Testis (tissue), 3 donors: ENCODE data around the gene DMPK. TPM values are rescaled to one million over a fixed set of nuclear protein-coding genes. Genes with fewer than 3 reads are reported as not detected.
A peak's percentile ranks its signal among the peaks of the same experiment; 100 is the strongest.

Experiments used
- DNase-seq: peaks from one replicate; pipeline ENCODE4 v3.0.0-alpha.2; 2019
- H3K27ac ChIP-seq, 2 donors: fragments of 200-600 bp; sonication (generic); one replicate each; pipeline ENCODE4 v1.5.1; 2019
- H3K27me3 ChIP-seq: fragments of 200-600 bp; sonication (generic); one replicate; pipeline ENCODE4 v1.5.1; 2019
- H3K36me3 ChIP-seq: fragments of 200-600 bp; sonication (generic); one replicate; pipeline ENCODE4 v1.5.1; 2017; ENCODE audit warnings: low read depth; ENCODE audit errors: missing control alignments
- H3K4me1 ChIP-seq: fragments of 200-600 bp; sonication (generic); one replicate; pipeline ENCODE4 v1.5.1; 2019
- H3K4me3 ChIP-seq, 2 donors: fragments of 200-600 bp; sonication (generic); one replicate each; pipeline ENCODE4 v1.5.1; 2017 to 2019
- H3K9me3 ChIP-seq: fragments of 200-600 bp; sonication (generic); one replicate; pipeline ENCODE4 v1.5.1; 2017
- POLR2A ChIP-seq: fragments of 450-650 bp; IDR thresholded peaks from one replicate; pipeline ENCODE4 v1.6.1; 2017; ENCODE audit warnings: antibody characterized with exemption, mild to moderate bottlenecking, moderate library complexity
- WGBS, 2 donors: methylation state at CpG; one replicate each; pipeline ENCODE4 v1.1.5; 2018; 5-methylcytosine and 5-hydroxymethylcytosine counted together
- intact Hi-C: fragments of 100-400 bp; cut with DNase I; formaldehyde crosslinking; loops from one replicate; pipeline ENCODE4 v1.15.1; 2023; ENCODE audit warnings: low total_unique reads
- polyA plus RNA-seq: library from polyadenylated mRNA; stranded (reverse); fragments of 350-450 nt; fragmentation: Illumina TruSeq; extraction: RNeasy Lipid Tissue Mini Kit (QIAGEN cat#74804); gene quantifications from one replicate; pipeline ENCODE4 v1.2.3, GENCODE V29; 2014; ENCODE audit warnings: low read depth, low replicate concordance; ENCODE audit not compliant: insufficient read depth
- total RNA-seq, 2 donors: library from RNA; depleted of rRNA; stranded (reverse); fragments of >200 nt; gene quantifications; one replicate each; pipeline ENCODE4 v1.2.3, GENCODE V29; 2016
- TF ChIP-seq, protein P1 (sequence below), 3 experiments: fragments of 450-650 bp in 2 of 3; fragments of 200-600 bp in 1 of 3; sonication (generic) in 1 of 3; IDR thresholded peaks; one replicate each; pipeline ENCODE4 v1.5.1; 2016 to 2019; ENCODE audit warnings: antibody characterized with exemption in 3 of 3, mild to moderate bottlenecking in 2 of 3, moderate library complexity in 1 of 3

The DMPK gene
- total and polyA plus RNA-seq, 3 donors from 2014 or later = 42.6 to 68.8 (median 66.2) TPM

DNA sequence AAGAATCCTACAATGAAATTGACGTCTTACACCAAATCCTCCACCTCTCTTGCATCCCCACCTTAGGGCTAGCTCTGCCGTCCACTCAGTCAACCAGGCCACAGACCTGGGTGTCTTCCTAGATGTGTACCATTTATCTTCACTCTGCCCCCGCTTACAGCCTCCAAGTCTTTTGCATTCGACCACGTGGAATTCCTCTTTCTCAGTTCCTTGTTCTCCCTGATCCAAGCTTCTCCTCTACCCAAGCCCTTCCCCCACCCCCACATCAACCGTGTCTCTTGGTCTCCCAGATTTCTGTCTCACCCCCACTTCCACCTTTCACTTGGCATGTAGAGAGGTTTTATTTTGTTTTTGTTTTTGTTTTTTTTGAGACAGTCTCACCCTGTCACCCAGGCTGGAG lies 11.6 kb upstream of the DMPK start:
- Histone ChIP-seq H3K4me3 (no peak overlapping the region), H3K36me3 (no peaks in the 10 kb centered on the region), H3K9me3 (no peaks in the 10 kb centered on the region), H3K27me3 (no peaks in the 10 kb centered on the region), H3K27ac (no peak overlapping the region), H3K4me1 (peaks cover 19% of the 10 kb centered on the region)
- intact Hi-C loops = no loop called here
- TF ChIP-seq POLR2A = no peak
- TF ChIP-seq, protein P1, sequence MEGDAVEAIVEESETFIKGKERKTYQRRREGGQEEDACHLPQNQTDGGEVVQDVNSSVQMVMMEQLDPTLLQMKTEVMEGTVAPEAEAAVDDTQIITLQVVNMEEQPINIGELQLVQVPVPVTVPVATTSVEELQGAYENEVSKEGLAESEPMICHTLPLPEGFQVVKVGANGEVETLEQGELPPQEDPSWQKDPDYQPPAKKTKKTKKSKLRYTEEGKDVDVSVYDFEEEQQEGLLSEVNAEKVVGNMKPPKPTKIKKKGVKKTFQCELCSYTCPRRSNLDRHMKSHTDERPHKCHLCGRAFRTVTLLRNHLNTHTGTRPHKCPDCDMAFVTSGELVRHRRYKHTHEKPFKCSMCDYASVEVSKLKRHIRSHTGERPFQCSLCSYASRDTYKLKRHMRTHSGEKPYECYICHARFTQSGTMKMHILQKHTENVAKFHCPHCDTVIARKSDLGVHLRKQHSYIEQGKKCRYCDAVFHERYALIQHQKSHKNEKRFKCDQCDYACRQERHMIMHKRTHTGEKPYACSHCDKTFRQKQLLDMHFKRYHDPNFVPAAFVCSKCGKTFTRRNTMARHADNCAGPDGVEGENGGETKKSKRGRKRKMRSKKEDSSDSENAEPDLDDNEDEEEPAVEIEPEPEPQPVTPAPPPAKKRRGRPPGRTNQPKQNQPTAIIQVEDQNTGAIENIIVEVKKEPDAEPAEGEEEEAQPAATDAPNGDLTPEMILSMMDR (IDR thresholded peaks at IDR 0.05) = no peak
- no peak for DNase-seq
- 53 to 54% methylated on average over 6 of the region's 6 CpGs for WGBS, 2 donors

DNA sequence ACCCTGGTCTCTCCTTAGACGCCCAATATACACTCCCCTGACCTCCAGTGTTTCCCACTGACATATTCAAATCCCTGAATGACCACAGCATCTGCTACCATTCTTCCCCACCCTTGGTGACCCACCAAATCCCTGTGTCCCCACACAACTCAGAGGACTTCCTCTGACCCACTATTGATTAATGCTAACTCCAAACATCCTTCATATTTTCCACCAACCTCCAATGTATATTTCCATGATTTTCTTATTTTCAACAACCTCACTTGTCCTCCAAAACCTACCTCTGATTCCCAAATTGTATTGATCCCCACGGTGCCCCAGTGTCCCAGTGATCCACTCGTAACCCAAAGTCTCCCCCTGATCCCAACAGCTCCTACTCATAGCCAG lies 10.9 kb upstream of the DMPK start:
- intact Hi-C loops = no loop called here
- Histone ChIP-seq H3K9me3 (no peaks in the 10 kb centered on the region), H3K4me3 (no peak overlapping the region), H3K36me3 (no peaks in the 10 kb centered on the region), H3K27ac (no peak overlapping the region), H3K4me1 (peaks cover 15% of the 10 kb centered on the region), H3K27me3 (no peaks in the 10 kb centered on the region)
- no peak for DNase-seq
- 40 to 45% methylated on average over 3 of the region's 3 CpGs for WGBS, 2 donors
- TF ChIP-seq, protein P1 (IDR thresholded peaks at IDR 0.05) = no peak
- no peak for TF ChIP-seq POLR2A

GRCh38 chr19:45792470-45793177 lies 10.3 kb upstream of the DMPK start, which contains the start of gene DMWD:
Gene DMWD (minus strand): TSS chr19:45792845. CDS start chr19:45792756, 89 bp downstream.
- peak within 1 kb of the TSS in 1 of 2 donors; percentile 80 for H3K27ac ChIP-seq
- peaks cover 15% of the 10 kb centered on the region for H3K4me1 ChIP-seq
- WGBS, 2 donors = 0 to 1% methylated on average over 8 to 69 of the region's 86 CpGs
- H3K36me3 ChIP-seq = no peaks in the 10 kb centered on the region
- peak within 1 kb of the TSS; percentile 52 to 91 for H3K4me3 ChIP-seq
- DNase-seq = peak; percentile 100
- no peaks in the 10 kb centered on the region for H3K9me3 ChIP-seq
- TF ChIP-seq, protein P1 (IDR thresholded peaks at IDR 0.05) = no peak
- peak; percentile 13 for TF ChIP-seq POLR2A
- no peaks in the 10 kb centered on the region for H3K27me3 ChIP-seq
- intact Hi-C loops = no loop called here

DNA sequence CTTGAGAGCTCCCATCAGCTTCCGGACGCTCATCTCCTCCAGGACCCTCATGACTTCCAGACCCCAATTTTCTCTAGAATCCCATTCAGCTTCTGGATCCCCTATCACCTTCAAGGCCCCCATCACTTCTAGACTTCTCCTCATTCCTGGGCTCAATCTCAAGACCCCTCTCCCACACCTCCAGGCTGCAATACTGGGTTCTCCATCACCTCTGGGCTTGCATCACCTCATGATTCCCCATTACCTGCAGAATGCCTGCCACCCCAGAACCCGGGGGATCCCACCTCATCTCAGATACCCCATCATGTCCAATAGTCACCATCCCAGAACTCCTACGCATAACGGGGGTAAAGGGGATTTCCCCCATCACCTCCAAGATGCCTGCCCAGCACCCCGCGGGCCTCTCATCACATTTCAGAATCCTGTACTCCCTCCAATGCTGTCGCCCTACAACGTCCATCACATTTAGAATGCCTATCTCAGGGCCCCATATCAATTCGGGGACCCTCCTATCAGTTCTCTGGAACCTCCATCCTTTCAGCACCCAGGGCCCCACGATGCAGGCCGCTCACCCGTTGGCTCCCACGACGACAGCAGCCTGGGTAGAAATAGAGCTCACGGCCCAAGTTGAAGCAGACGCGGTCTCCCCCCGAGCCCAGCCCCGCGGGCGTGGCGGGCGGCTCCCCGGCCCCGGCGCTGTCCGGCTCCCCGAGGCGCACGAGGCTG lies 9.6 kb upstream of the DMPK start:
- no peak for DNase-seq
- H3K36me3 ChIP-seq = no peaks in the 10 kb centered on the region
- TF ChIP-seq, protein P1 (IDR thresholded peaks at IDR 0.05) = no peak
- H3K27me3 ChIP-seq = no peaks in the 10 kb centered on the region
- no peaks in the 10 kb centered on the region for H3K9me3 ChIP-seq
- H3K4me1 ChIP-seq = peaks cover 15% of the 10 kb centered on the region
- peak overlapping the region; percentile 52 to 91 for H3K4me3 ChIP-seq
- intact Hi-C loops = no loop called here
- WGBS, 2 donors = 3 to 9% methylated on average over 11 to 30 of the region's 31 CpGs
- H3K27ac ChIP-seq = peak overlapping the region in 1 of 2 donors; percentile 80
